Measurements from ENCODE around the gene ALK. TPM values are rescaled to one million over a fixed set of nuclear protein-coding genes. Genes with fewer than 3 reads are reported as not detected.

The ALK gene
- total and polyA plus RNA-seq, 10 of the 15 experiments (the other 5 are each of a cell fraction or from before 2014, with no cell fraction given) = 0.11 TPM; not detected in 9

DNA sequence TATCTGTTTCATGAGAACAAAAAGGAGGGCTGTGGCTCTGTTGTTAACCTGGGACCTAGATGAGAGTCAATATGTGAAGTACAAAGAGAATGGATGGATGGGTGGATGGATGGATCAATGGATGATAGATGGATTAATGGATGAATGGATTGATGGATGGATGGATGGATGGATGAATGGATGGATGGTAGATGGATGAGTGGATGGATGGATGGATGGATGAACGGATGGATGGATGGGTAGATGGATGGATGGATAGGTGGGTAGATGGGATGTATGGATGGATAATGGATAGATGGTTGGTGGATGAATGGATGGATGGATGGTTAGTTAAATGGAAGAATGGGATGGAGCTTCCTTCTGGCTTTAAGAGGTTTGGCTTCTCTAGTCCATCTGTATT, 396.7 kb downstream of the ALK start:
- Histone ChIP-seq H3K9ac (ENCODE audit: control insufficient read depth, insufficient read depth, low read length) (no peak overlapping the region), H3K9me3 (replicated peaks; ENCODE audit: control insufficient read depth, insufficient read depth, low read length) (no peaks in the 10 kb centered on the region), H3K4me2 (ENCODE audit: control insufficient read depth, insufficient read depth) (no peak overlapping the region), H3K4me1 (ENCODE audit: control insufficient read depth, insufficient read depth, low read length) (no peaks in the 10 kb centered on the region), H3K27ac (ENCODE audit: control insufficient read depth, insufficient read depth) (no peak overlapping the region), H3K36me3 (ENCODE audit: control insufficient read depth in 2 of 2, insufficient read depth in 2 of 2, low read length in 1 of 2) (no peaks in the 10 kb centered on the region), H4K20me1 (ENCODE audit: control insufficient read depth, insufficient read depth) (no peaks in the 10 kb centered on the region), H3K4me3 (no peak overlapping the region), H3K27me3 (replicated peaks in 1 of 2; ENCODE audit: control insufficient read depth in 2 of 2, insufficient read depth in 2 of 2, low read length in 1 of 2) (peaks cover 0 to 5% of the 10 kb centered on the region in 2 experiments; a peak in 2 of 4 replicates), H2AFZ (ENCODE audit: control insufficient read depth, low read depth, low read length) (no peak overlapping the region), H3K79me2 (ENCODE audit: control insufficient read depth, insufficient read depth, low read length) (no peaks in the 10 kb centered on the region)
- SMC1A ChIA-PET (ENCODE audit: uncharacterized antibody, unreplicated experiment) = interaction anchor here (1.0 to 1.4 kb wide), 2 partner anchors 10 to 15 kb away, joined by 3 to 4 read pairs; no protein-coding TSS in a partner anchor
- intact Hi-C loops (cut with micrococcal nuclease; ENCODE audit: unreplicated experiment) (no loop called here), in situ Hi-C loops (cut with MboI) (no loop called here)
- RAD21 ChIA-PET (ENCODE audit: unreplicated experiment) = no interaction called here
- TF ChIP-seq ASH2L (IDR thresholded peaks at IDR 0.05; ENCODE audit: borderline replicate concordance, low read depth) (no peak), TBL1XR1 (IDR thresholded peaks at IDR 0.05; ENCODE audit: low read depth, low read length) (no peak), STAT3 (IDR thresholded peaks at IDR 0.05; ENCODE audit: low read depth, low read length) (no peak), RFX5 (IDR thresholded peaks at IDR 0.05; ENCODE audit: low read depth, low read length) (no peak), NKRF (conservative IDR thresholded peaks at IDR 0.05) (no peak), RELB (IDR thresholded peaks at IDR 0.05; ENCODE audit: low read depth) (no peak), SREBF2 (IDR thresholded peaks at IDR 0.05; ENCODE audit: low read length) (no peak), ZNF207 (IDR thresholded peaks at IDR 0.05; ENCODE audit: borderline replicate concordance) (no peak), ZNF24 (IDR thresholded peaks at IDR 0.05) (no peak), CBX5 (IDR thresholded peaks at IDR 0.05; ENCODE audit: low read depth) (no peak), WRNIP1 (IDR thresholded peaks at IDR 0.05; ENCODE audit: borderline replicate concordance, low read depth, low read length) (no peak), BRCA1 (IDR thresholded peaks at IDR 0.05; ENCODE audit: low read depth, low read length) (no peak), HDGF (IDR thresholded peaks at IDR 0.05) (no peak), ETV6 (conservative IDR thresholded peaks at IDR 0.05 in 1 of 2, IDR thresholded peaks at IDR 0.05 in 1 of 2; ENCODE audit: borderline replicate concordance in 1 of 2, low read depth in 1 of 2) (no peak), FOXK2 (IDR thresholded peaks at IDR 0.05) (no peak), NR2C1 (IDR thresholded peaks at IDR 0.05) (no peak), EGR1 (IDR thresholded peaks at IDR 0.05; ENCODE audit: borderline replicate concordance in 1 of 2, low read depth in 2 of 2, low read length in 2 of 2) (no peak)
- TF ChIP-seq, protein P1, sequence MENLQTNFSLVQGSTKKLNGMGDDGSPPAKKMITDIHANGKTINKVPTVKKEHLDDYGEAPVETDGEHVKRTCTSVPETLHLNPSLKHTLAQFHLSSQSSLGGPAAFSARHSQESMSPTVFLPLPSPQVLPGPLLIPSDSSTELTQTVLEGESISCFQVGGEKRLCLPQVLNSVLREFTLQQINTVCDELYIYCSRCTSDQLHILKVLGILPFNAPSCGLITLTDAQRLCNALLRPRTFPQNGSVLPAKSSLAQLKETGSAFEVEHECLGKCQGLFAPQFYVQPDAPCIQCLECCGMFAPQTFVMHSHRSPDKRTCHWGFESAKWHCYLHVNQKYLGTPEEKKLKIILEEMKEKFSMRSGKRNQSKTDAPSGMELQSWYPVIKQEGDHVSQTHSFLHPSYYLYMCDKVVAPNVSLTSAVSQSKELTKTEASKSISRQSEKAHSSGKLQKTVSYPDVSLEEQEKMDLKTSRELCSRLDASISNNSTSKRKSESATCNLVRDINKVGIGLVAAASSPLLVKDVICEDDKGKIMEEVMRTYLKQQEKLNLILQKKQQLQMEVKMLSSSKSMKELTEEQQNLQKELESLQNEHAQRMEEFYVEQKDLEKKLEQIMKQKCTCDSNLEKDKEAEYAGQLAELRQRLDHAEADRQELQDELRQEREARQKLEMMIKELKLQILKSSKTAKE (IDR thresholded peaks at IDR 0.05; ENCODE audit: low read depth, poor library complexity, severe bottlenecking) = no peak
- no TSS peak for BruUV-seq (replicated peaks)
- DNase-seq (ENCODE audit: low read depth, low spot score) (no peak), FAIRE-seq (no peak), ATAC-seq (no peak)
- CTCF ChIA-PET = no interaction called here
- 0% methylated on average over 1 of the region's 1 CpG for WGBS (ENCODE audit: insufficient coverage, insufficient replicate concordance, low lambda C conversion rate, missing lambda C conversion rate)
- POLR2A ChIA-PET = no interaction called here

All from GM12878 (cell line).